ENCODE results near the gene CACNA1F. TPM values are rescaled to one million over a fixed set of nuclear protein-coding genes. Genes with fewer than 3 reads are reported as not detected.

The CACNA1F gene
- total RNA-seq, 1 experiment from 2014 or later: 0.55 TPM

- no peaks in the 10 kb centered on the region for H3K36me3 ChIP-seq (replicated peaks; ENCODE audit: control insufficient read depth, insufficient read depth, low read length)
- DNase-seq: no peak
- H3K4me3 ChIP-seq (ENCODE audit: insufficient read depth, low read depth, low read length): no peak overlapping the region
- no peaks in the 10 kb centered on the region for H3K27me3 ChIP-seq (ENCODE audit: control insufficient read depth, insufficient read depth, low read length)
Observed at GRCh38 chrX:49228185-49228584, 5.0 kb downstream of the CACNA1F start.

DNA sequence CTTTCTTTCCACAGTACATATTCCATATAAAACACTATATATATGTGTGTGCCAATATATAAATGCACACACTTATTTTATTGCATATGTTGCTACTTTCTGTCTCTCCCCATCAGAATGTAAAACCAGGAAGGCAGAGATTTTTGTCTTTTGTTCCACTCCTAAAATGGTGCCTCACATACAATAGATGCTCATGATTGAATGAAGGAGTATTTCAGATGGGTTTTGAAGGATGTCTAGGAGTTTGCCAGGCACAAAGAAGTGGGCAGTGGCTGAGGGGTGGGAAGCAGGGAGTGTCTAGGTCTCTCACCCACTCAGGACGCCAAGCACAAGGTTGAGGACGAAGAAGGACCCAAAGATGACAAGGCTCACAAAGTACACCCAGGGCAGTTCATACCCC is 5.4 kb downstream of the CACNA1F start:
- DNase-seq: no peak
- Histone ChIP-seq H3K4me3 (ENCODE audit: insufficient read depth, low read depth, low read length) (no peak overlapping the region), H3K36me3 (replicated peaks; ENCODE audit: control insufficient read depth, insufficient read depth, low read length) (no peaks in the 10 kb centered on the region), H3K27me3 (ENCODE audit: control insufficient read depth, insufficient read depth, low read length) (no peaks in the 10 kb centered on the region)

DNA sequence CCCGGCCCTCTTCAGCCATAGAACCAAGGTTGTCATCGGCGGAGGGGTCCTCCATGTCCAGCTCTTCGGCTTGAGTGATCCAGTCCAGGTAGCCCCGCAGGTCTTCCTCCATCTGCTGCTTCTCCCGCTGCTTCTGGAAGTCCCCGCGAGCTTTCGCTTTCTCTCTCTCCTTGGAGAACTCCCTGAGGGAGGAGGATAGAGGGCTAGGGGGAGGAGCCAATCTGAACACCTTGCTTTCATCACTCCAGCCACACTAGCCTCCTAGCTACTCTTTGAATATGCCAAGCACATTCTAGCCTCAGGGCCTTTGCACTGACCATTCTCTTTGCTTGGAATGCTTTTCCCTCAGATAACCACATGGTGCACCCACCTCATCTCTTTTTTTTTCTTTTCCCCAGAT is 6.2 kb downstream of the CACNA1F start:
- Histone ChIP-seq H3K27me3 (ENCODE audit: control insufficient read depth, insufficient read depth, low read length) (no peaks in the 10 kb centered on the region), H3K36me3 (replicated peaks; ENCODE audit: control insufficient read depth, insufficient read depth, low read length) (no peaks in the 10 kb centered on the region), H3K4me3 (ENCODE audit: insufficient read depth, low read depth, low read length) (no peak overlapping the region)
- DNase-seq: no peak

DNA sequence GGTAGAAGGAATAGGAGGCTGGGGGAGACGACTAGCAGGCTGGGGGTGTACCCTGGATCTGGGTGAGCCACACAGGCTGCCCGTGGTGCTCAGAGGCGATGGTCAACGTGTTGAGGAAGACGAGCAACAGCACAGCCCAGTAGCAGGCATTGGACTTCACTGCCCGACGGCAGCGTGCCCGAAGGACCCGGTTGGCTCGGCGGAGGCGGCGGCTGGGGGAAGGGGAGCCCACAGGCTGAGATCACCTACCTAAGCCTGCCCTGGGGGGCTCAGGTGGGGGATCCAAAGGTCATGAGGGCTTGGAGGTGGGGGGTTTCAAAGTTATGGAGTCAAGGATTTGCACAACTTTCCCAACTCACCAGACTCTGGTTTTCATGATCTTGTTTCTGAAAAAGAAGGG is 7.3 kb downstream of the CACNA1F start:
- H3K36me3 ChIP-seq (replicated peaks; ENCODE audit: control insufficient read depth, insufficient read depth, low read length): no peaks in the 10 kb centered on the region
- H3K4me3 ChIP-seq (ENCODE audit: insufficient read depth, low read depth, low read length): no peak overlapping the region
- no peak for DNase-seq
- no peaks in the 10 kb centered on the region for H3K27me3 ChIP-seq (ENCODE audit: control insufficient read depth, insufficient read depth, low read length)

DNA sequence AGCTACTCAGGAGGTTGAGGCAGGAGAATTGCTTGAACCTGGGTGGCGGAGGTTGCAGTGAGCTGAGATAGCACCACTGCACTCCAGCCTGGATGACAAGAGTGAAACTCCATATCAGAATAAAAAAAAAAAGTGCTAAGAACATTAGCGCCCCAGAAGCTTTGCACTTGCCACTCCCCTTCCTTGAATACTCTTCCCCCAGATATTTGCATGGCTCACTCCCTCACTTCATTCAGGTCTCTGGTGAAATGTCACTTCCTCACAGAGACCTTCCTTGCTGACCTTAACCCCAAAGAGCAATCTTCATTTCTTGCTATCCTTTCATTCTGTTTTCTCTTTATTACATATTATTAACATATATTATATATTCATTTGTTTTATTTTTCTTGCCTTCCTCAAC is 11.3 kb downstream of the CACNA1F start:
- no peak for DNase-seq
- no peaks in the 10 kb centered on the region for H3K27me3 ChIP-seq (ENCODE audit: control insufficient read depth, insufficient read depth, low read length)
- no peaks in the 10 kb centered on the region for H3K36me3 ChIP-seq (replicated peaks; ENCODE audit: control insufficient read depth, insufficient read depth, low read length)
- H3K4me3 ChIP-seq (ENCODE audit: insufficient read depth, low read depth, low read length): no peak overlapping the region

GRCh38 chrX:49220100-49220499 is 13.0 kb downstream of the CACNA1F start:
- Histone ChIP-seq H3K4me3 (ENCODE audit: insufficient read depth, low read depth, low read length) (no peak overlapping the region), H3K27me3 (ENCODE audit: control insufficient read depth, insufficient read depth, low read length) (no peaks in the 10 kb centered on the region), H3K36me3 (replicated peaks; ENCODE audit: control insufficient read depth, insufficient read depth, low read length) (no peaks in the 10 kb centered on the region)
- DNase-seq: no peak

GRCh38 chrX:49214996-49215526 is 18.1 kb downstream of the CACNA1F start:
- H3K36me3 ChIP-seq (replicated peaks; ENCODE audit: control insufficient read depth, insufficient read depth, low read length): no peaks in the 10 kb centered on the region
- H3K27me3 ChIP-seq (ENCODE audit: control insufficient read depth, insufficient read depth, low read length): no peaks in the 10 kb centered on the region
- H3K4me3 ChIP-seq (ENCODE audit: insufficient read depth, low read depth, low read length): no peak overlapping the region
- DNase-seq: no peak

GRCh38 chrX:49214416-49214815 is 18.7 kb downstream of the CACNA1F start:
- Histone ChIP-seq H3K4me3 (ENCODE audit: insufficient read depth, low read depth, low read length) (no peak overlapping the region), H3K36me3 (replicated peaks; ENCODE audit: control insufficient read depth, insufficient read depth, low read length) (no peaks in the 10 kb centered on the region), H3K27me3 (ENCODE audit: control insufficient read depth, insufficient read depth, low read length) (no peaks in the 10 kb centered on the region)
- DNase-seq: no peak

DNA sequence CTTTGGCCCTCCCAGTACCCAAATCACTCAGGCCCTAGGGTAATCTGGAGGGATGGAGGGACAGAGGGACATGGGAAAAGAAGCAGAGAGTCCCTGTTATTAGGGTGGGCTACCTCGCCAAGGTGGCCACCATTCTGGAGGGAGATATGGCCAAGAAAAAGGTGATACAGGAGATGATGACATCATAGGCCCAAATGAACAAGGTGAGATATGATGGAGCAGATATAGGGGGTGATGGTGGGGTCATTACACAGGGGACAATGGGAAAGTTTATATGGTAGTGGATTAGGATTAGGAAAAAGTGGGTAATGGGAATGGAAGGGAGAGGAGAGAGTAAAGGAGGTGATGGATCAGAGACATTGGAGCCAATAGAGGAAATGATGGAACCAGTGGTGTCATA is 20.3 kb downstream of the CACNA1F start:
- Histone ChIP-seq H3K36me3 (replicated peaks; ENCODE audit: control insufficient read depth, insufficient read depth, low read length) (no peaks in the 10 kb centered on the region), H3K4me3 (ENCODE audit: insufficient read depth, low read depth, low read length) (no peak overlapping the region), H3K27me3 (ENCODE audit: control insufficient read depth, insufficient read depth, low read length) (no peaks in the 10 kb centered on the region)
- no peak for DNase-seq

GRCh38 chrX:49212209-49212608 is 20.9 kb downstream of the CACNA1F start:
- H3K36me3 ChIP-seq (replicated peaks; ENCODE audit: control insufficient read depth, insufficient read depth, low read length): no peaks in the 10 kb centered on the region
- H3K27me3 ChIP-seq (ENCODE audit: control insufficient read depth, insufficient read depth, low read length): no peaks in the 10 kb centered on the region

DNA sequence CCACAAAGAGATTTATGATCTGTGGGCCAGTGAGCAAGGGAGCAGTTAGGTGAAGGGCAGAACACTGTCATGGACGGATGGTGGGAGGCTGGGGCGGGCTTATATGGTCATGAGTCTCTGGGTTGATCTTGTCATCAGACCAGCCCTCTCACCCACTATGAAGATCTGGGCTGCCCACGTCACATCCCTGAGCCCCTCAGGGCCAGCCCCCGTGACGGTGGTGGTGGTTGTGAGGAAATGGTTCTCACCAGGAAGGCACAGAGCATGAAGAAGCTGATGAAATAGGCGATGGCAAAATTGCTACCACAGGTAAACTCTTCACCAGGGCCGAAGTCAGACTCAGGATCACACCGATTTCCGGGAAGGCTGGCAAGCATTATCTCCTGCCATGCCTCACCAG is 22.1 kb downstream of the CACNA1F start:
- H3K27me3 ChIP-seq (ENCODE audit: control insufficient read depth, insufficient read depth, low read length): no peaks in the 10 kb centered on the region
- H3K36me3 ChIP-seq (replicated peaks; ENCODE audit: control insufficient read depth, insufficient read depth, low read length): no peaks in the 10 kb centered on the region
- no peak overlapping the region for H3K4me3 ChIP-seq (ENCODE audit: insufficient read depth, low read depth, low read length)
- DNase-seq: no peak

More at GRCh38 chrX:49212209-49212608, 20.9 kb downstream of the CACNA1F start:
- no peak overlapping the region for H3K4me3 ChIP-seq (ENCODE audit: insufficient read depth, low read depth, low read length)
- DNase-seq: no peak

DNA sequence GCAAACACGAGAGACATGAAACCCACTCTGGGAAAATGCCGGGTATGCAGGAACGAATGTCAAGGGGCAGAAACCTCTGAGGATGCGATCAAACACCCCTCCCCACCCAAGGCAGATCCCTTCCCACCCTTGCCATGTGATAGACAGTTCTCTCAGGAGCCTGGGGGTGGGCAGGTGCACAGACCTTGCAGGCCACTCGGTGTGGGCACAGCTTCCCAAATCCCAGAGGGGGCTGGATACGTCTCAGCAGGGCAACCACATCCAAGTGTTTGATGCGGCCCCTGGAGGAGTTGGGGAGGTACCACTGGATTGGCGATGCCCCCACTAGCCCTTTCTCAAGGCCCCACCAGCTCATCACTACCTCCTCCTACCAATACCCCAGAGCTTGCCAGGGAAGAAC is 22.7 kb downstream of the CACNA1F start:
- no peaks in the 10 kb centered on the region for H3K27me3 ChIP-seq (ENCODE audit: control insufficient read depth, insufficient read depth, low read length)
- DNase-seq: no peak
- H3K36me3 ChIP-seq (replicated peaks; ENCODE audit: control insufficient read depth, insufficient read depth, low read length): no peaks in the 10 kb centered on the region
- no peak overlapping the region for H3K4me3 ChIP-seq (ENCODE audit: insufficient read depth, low read depth, low read length)

- H3K4me3 ChIP-seq (ENCODE audit: insufficient read depth, low read depth, low read length): peak overlapping the region; percentile 28
- no peaks in the 10 kb centered on the region for H3K36me3 ChIP-seq (replicated peaks; ENCODE audit: control insufficient read depth, insufficient read depth, low read length)
- no peaks in the 10 kb centered on the region for H3K27me3 ChIP-seq (ENCODE audit: control insufficient read depth, insufficient read depth, low read length)
- DNase-seq: peak; percentile 82
Observed at GRCh38 chrX:49209434-49210251, 23.5 kb downstream of the CACNA1F start.

- no peak for DNase-seq
- Histone ChIP-seq H3K36me3 (replicated peaks; ENCODE audit: control insufficient read depth, insufficient read depth, low read length) (no peaks in the 10 kb centered on the region), H3K4me3 (ENCODE audit: insufficient read depth, low read depth, low read length) (no peak overlapping the region), H3K27me3 (ENCODE audit: control insufficient read depth, insufficient read depth, low read length) (no peaks in the 10 kb centered on the region)
Observed at GRCh38 chrX:49208399-49208798, 24.7 kb downstream of the CACNA1F start.

DNA sequence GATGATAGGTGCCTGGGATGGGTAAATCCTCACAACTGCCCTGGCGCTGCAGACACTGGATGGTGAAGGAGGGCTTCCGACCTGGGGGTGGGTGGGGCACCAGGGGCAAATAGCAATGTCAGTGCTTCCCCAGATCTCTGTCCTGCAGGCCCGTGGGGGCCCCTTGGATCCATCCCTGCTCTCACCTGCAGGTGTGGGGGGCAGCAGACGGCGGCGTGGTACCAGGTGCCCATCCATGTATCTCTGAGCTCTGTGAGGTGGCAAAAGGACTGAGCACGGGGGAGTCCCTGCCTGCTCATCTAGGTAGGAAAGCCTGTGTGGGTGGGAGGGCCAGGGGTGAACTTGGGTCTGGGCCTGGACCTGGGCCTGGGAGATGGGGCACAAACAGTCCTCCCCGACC is 26.6 kb downstream of the CACNA1F start:
- Histone ChIP-seq H3K36me3 (replicated peaks; ENCODE audit: control insufficient read depth, insufficient read depth, low read length) (no peaks in the 10 kb centered on the region), H3K4me3 (ENCODE audit: insufficient read depth, low read depth, low read length) (no peak overlapping the region)
- no peak for DNase-seq

More for the DNA sequence above, 26.6 kb downstream of the CACNA1F start:
- no peaks in the 10 kb centered on the region for H3K27me3 ChIP-seq (ENCODE audit: control insufficient read depth, insufficient read depth, low read length)

Data from H7 (cell line).